Thoracic aorta (tissue), 2 donors: Measurements from ENCODE around the gene PIGX. TPM values are rescaled to one million over a fixed set of nuclear protein-coding genes. Genes with fewer than 3 reads are reported as not detected.
A peak's percentile ranks its signal among the peaks of the same experiment; 100 is the strongest.

Source experiments
- ATAC-seq: fragments of 150-250 bp; one replicate; pipeline ENCODE4 v1.8.0; 2017; ENCODE audit warnings: low read depth; ENCODE audit not compliant: insufficient number of reproducible peaks, low FRiP score
- DNase-seq: peaks from one replicate; pipeline ENCODE4 v3.0.0-alpha.2; 2020; ENCODE audit warnings: low spot score
- H3K27ac ChIP-seq, 2 donors: fragments of 200-600 bp; sonication (generic); 1 replicate in 1 of 2; 2 replicates in 1 of 2; pipeline ENCODE4 v1.5.1; 2016; ENCODE audit warnings: mild to moderate bottlenecking in 2 of 2, moderate library complexity in 2 of 2
- H3K27me3 ChIP-seq: fragments of 200-600 bp; sonication (generic); replicated peaks from 2 replicates; pipeline ENCODE4 v1.6.0; 2016; ENCODE audit warnings: mild to moderate bottlenecking; ENCODE audit not compliant: insufficient read depth
- H3K36me3 ChIP-seq: fragments of 200-600 bp; sonication (generic); one replicate; pipeline ENCODE4 v1.5.1; 2016
- H3K4me1 ChIP-seq, 2 donors: fragments of 200-600 bp; sonication (generic); 1 replicate in 1 of 2; 2 replicates in 1 of 2; pipeline versions ENCODE4 v1.5.1 to v1.6.0; 2016; ENCODE audit warnings: low read depth in 2 of 2, mild to moderate bottlenecking in 1 of 2; ENCODE audit not compliant: control insufficient read depth in 1 of 2
- H3K4me3 ChIP-seq: fragments of 200-600 bp; sonication (generic); 2 replicates; pipeline ENCODE4 v1.5.1; 2016; ENCODE audit warnings: mild to moderate bottlenecking
- H3K9me3 ChIP-seq: fragments of 200-600 bp; sonication (generic); 2 replicates; pipeline ENCODE4 v1.5.1; 2016
- total RNA-seq, 2 donors: library from RNA; depleted of rRNA; stranded (reverse); fragments of >200 nt; gene quantifications; one replicate each; pipeline versions ENCODE4 v1.1.0 to v1.2.3, GENCODE V29; 2016
- TF ChIP-seq, protein P1 (sequence below): fragments of 200-600 bp; sonication (generic); IDR thresholded peaks from one replicate; pipeline ENCODE4 v1.5.1; 2019; ENCODE audit warnings: antibody characterized with exemption

The PIGX gene
- total RNA-seq, 2 donors from 2014 or later = 19.3 to 23.4 TPM

DNA sequence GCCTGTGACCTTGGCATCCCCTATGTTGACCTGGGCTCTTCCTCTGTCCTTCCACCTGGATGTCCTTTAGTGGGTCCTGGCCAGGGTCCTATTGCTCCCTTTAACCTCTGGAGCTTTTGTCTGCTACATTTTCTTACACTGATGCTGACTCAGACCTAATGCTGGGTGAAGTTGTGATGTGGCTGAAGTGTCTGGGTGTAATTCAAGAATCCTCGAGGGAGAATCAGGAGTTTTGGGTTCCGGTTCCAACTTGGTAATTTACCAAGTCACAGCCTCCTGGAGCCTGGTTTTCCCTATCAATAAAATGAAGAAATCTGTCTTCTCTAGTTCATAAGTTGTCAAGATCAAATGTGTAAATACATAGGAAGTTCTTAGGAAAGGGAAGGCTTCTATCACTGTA, 25.7 kb upstream of the PIGX start:
- no peaks in the 10 kb centered on the region for H3K36me3 ChIP-seq
- TF ChIP-seq, protein P1, sequence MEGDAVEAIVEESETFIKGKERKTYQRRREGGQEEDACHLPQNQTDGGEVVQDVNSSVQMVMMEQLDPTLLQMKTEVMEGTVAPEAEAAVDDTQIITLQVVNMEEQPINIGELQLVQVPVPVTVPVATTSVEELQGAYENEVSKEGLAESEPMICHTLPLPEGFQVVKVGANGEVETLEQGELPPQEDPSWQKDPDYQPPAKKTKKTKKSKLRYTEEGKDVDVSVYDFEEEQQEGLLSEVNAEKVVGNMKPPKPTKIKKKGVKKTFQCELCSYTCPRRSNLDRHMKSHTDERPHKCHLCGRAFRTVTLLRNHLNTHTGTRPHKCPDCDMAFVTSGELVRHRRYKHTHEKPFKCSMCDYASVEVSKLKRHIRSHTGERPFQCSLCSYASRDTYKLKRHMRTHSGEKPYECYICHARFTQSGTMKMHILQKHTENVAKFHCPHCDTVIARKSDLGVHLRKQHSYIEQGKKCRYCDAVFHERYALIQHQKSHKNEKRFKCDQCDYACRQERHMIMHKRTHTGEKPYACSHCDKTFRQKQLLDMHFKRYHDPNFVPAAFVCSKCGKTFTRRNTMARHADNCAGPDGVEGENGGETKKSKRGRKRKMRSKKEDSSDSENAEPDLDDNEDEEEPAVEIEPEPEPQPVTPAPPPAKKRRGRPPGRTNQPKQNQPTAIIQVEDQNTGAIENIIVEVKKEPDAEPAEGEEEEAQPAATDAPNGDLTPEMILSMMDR = no peak
- H3K9me3 ChIP-seq = no peaks in the 10 kb centered on the region
- no peaks in the 10 kb centered on the region for H3K27me3 ChIP-seq
- H3K4me1 ChIP-seq = peaks cover 0 to 7% of the 10 kb centered on the region in 2 donors
- no peak overlapping the region for H3K27ac ChIP-seq
- DNase-seq (no peak), ATAC-seq (no peak)
- no peak overlapping the region for H3K4me3 ChIP-seq

DNA sequence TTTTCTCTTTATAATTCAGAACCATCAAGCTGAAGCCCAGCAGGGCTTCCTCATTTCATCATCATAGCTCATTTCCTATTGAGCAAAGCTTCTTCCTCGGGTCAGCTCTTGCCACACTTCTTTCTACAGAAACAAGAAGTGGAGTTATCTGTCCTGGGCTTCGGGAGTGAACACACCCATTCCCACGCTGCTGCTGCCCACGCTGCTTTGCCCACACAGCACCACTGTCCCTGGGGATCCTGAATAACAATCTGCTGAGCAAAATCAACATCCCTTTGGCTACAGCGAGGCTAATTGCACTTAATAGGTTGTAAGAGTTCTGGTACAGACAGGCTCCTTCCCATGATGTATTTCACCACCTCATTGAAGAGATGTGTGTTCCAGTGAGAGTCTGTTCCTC, 23.8 kb upstream of the PIGX start:
- ATAC-seq (peak; percentile 61), DNase-seq (no peak)
- H3K36me3 ChIP-seq = no peaks in the 10 kb centered on the region
- no peak overlapping the region for H3K27ac ChIP-seq
- no peaks in the 10 kb centered on the region for H3K27me3 ChIP-seq
- H3K4me3 ChIP-seq = no peak overlapping the region
- TF ChIP-seq, protein P1 = no peak
- H3K9me3 ChIP-seq = no peaks in the 10 kb centered on the region
- H3K4me1 ChIP-seq = peaks cover 0 to 7% of the 10 kb centered on the region in 2 donors

DNA sequence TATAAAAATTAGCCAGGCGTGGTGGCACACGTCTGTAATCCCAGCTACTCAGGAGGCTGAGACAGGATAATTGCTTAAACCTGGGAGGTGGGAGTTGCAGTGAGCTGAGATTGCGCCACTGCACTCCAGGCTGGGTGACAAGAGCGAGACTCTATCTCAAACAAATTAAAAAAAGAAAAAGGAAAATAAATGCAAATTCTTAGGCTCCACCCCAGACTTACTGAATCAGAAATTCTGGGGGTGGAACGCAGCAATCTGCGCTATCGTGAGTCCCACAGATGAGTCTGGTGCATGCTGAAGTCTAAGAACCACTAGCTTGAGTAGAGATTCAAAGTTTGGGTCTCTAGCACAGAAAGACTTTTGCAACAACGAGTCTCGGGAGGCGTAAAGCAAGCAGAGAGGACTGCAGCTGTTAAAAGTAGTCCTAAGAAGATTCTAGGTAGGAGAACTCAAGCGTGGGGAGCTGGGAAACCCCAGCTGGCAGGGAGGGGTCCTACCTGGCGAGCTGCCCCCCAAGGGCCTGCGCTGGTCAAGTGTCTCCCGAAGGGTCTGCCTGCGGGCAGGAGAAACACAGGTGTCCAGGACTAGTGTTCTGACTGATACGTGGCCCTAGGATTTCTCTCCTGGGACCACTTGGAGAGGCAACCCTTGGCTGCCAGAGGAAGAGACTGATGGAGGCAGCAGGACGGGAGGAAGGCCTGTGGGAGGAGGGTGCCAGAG, 22.1 kb upstream of the PIGX start:
- Histone ChIP-seq H3K36me3 (no peaks in the 10 kb centered on the region), H3K27me3 (no peaks in the 10 kb centered on the region), H3K4me1 (peaks cover 0 to 2% of the 10 kb centered on the region in 2 donors), H3K4me3 (no peak overlapping the region), H3K27ac (no peak overlapping the region), H3K9me3 (no peaks in the 10 kb centered on the region)
- DNase-seq (no peak), ATAC-seq (no peak)
- TF ChIP-seq, protein P1 = no peak

DNA sequence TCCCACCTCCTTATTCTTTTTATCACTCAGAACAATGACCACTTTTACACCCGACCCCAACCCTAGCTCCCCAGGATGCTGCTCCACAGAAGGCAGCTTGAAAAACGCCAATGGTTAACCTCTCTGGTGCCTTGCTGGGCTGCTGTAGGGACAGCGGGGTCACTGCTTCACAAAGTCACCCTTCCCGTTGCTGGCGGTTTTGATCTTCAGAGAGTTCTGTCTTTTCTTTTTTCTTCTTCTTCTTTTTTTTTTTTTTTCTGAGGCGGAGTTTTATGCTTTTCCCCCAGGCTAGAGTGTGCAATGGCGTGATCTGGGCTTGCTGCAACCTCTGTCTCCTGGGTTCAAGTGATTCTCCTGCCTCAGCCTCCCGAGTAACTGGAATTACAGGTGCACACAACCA, 20.8 kb upstream of the PIGX start:
- H3K4me3 ChIP-seq = no peak overlapping the region
- DNase-seq (no peak), ATAC-seq (no peak)
- H3K9me3 ChIP-seq = no peaks in the 10 kb centered on the region
- H3K36me3 ChIP-seq = no peaks in the 10 kb centered on the region
- H3K4me1 ChIP-seq = no peaks in the 10 kb centered on the region
- no peak overlapping the region for H3K27ac ChIP-seq
- H3K27me3 ChIP-seq = no peaks in the 10 kb centered on the region
- TF ChIP-seq, protein P1 = no peak

DNA sequence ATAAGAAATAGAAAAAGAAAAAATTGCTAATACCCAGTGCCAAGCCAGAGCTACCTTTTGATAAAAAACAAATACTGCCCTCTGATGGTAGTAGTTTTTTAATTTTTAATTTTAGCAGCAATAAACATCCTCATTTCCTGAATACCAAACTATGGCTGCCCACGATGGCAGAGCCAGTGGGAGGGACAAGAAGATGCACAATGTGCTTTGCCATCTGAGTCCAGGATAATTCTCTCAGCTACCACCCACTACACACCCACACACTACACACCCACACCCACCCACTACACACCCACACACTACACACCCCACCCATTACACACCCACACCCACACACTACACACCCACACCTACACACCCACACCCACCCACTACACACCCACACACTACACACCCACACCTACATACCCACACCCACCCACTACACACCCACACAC, 18.0 kb upstream of the PIGX start:
- Histone ChIP-seq H3K4me3 (no peak overlapping the region), H3K36me3 (no peaks in the 10 kb centered on the region), H3K9me3 (no peaks in the 10 kb centered on the region), H3K27me3 (no peaks in the 10 kb centered on the region), H3K4me1 (no peaks in the 10 kb centered on the region), H3K27ac (no peak overlapping the region)
- no peak for ATAC-seq
- DNase-seq = no peak
- TF ChIP-seq, protein P1 = no peak
